Spleen (tissue), 11 donors: Measurements from ENCODE around the gene ORC2. TPM values are rescaled to one million over a fixed set of nuclear protein-coding genes. Genes with fewer than 3 reads are reported as not detected.
"Not testable (repeated sequence)": the region's sequence is repeated elsewhere in the genome, so short reads cannot be mapped to it uniquely, and the experiment has no call there.

Source experiments
- DNase-seq: peaks from one replicate; pipeline ENCODE4 v3.0.0-alpha.2; 2020
- H3K27ac ChIP-seq, 8 donors: fragments of 200-600 bp; sonication (generic) in 7 of 8; 1 replicate in 4 of 8; 2 replicates in 4 of 8; pipeline versions ENCODE4 v1.5.0 to v1.8.0; 2016 to 2021; ENCODE audit warnings: inconsistent platforms in 4 of 8, mild to moderate bottlenecking in 4 of 8, moderate library complexity in 1 of 8
- H3K27me3 ChIP-seq, 7 donors: fragments of 200-600 bp; sonication (generic) in 6 of 7; replicated peaks in 1 of 7; 1 replicate in 4 of 7; 2 replicates in 3 of 7; pipeline versions ENCODE4 v1.5.0 to v1.8.0; 2016 to 2021; ENCODE audit warnings: inconsistent platforms in 3 of 7, mild to moderate bottlenecking in 1 of 7
- H3K36me3 ChIP-seq, 6 donors: fragments of 200-600 bp; sonication (generic) in 5 of 6; 1 replicate in 4 of 6; 2 replicates in 2 of 6; pipeline versions ENCODE4 v1.5.0 to v1.8.0; 2016 to 2021; ENCODE audit warnings: inconsistent platforms in 2 of 6
- H3K4me1 ChIP-seq, 6 donors: fragments of 200-600 bp; sonication (generic) in 5 of 6; 1 replicate in 3 of 6; 2 replicates in 3 of 6; pipeline versions ENCODE4 v1.5.0 to v1.8.0; 2016 to 2021; ENCODE audit warnings: inconsistent platforms in 3 of 6
- H3K4me3 ChIP-seq, 8 donors: fragments of 200-600 bp; sonication (generic) in 7 of 8; 1 replicate in 4 of 8; 2 replicates in 4 of 8; pipeline versions ENCODE4 v1.5.0 to v1.8.0; 2016 to 2021; ENCODE audit warnings: inconsistent platforms in 4 of 8, mild to moderate bottlenecking in 4 of 8, moderate library complexity in 2 of 8
- H3K9me3 ChIP-seq, 8 donors: fragments of 200-600 bp; sonication (generic) in 7 of 8; 1 replicate in 4 of 8; 2 replicates in 4 of 8; pipeline versions ENCODE4 v1.5.0 to v1.8.0; 2016 to 2021; ENCODE audit warnings: inconsistent platforms in 4 of 8
- CTCF ChIP-seq, 11 experiments: fragments of 200-600 bp in 7 of 11; fragments of 450-650 bp in 4 of 11; sonication (generic) in 4 of 11; IDR thresholded peaks in 8 of 11; conservative IDR thresholded peaks in 3 of 11; 1 replicate in 7 of 11; 2 replicates in 4 of 11; pipeline versions ENCODE4 v1.4.0 to v1.8.0; 2016 to 2021; ENCODE audit warnings: antibody characterized with exemption in 11 of 11, inconsistent platforms in 4 of 11, mild to moderate bottlenecking in 1 of 11
- POLR2A ChIP-seq, 3 donors: fragments of 450-650 bp; IDR thresholded peaks; one replicate each; pipeline ENCODE4 v1.5.1; 2017; ENCODE audit warnings: antibody characterized with exemption in 3 of 3, mild to moderate bottlenecking in 1 of 3
- POLR2AphosphoS5 ChIP-seq, 3 donors: sonication (generic); formaldehyde crosslinking; IDR thresholded peaks; one replicate each; pipeline ENCODE4 v1.5.1; 2017; ENCODE audit warnings: antibody characterized with exemption in 3 of 3
- WGBS, 5 donors: extraction: QIAGEN DNeasy Blood & Tissue Kit in 3 of 5; methylation state at CpG; one replicate each; pipeline versions ENCODE4 v1.1.5 to v1.1.7; 2013 to 2018; 5-methylcytosine and 5-hydroxymethylcytosine counted together
- intact Hi-C: fragments of 100-400 bp; cut with DNase I; formaldehyde crosslinking; loops from one replicate; pipeline ENCODE4 v1.15.0; 2023; ENCODE audit warnings: low total_unique reads
- polyA plus RNA-seq, 3 donors: library from polyadenylated mRNA; stranded (reverse); fragments of 200-250 nt; gene quantifications; one replicate each; pipeline ENCODE4 v1.2.1, GENCODE V29; 2013
- total RNA-seq, 7 donors: library from RNA; depleted of rRNA in 3 of 7; stranded (reverse); fragments of >200 nt in 3 of 7; fragmentation: NEBNext Ultra II Directional in 4 of 7; extraction: Animal tissue kit (Norgen Biotek cat#: 25700) in 4 of 7; gene quantifications; one replicate each; pipeline versions ENCODE4 v1.1.0 to v1.2.1, GENCODE V29; 2016 to 2021
- donor health status: healthy with polysubstance abuse.
- donor health status: DM: no; HTN: no; CAD: no; lungs with moderate emphysema.
- donor health status: DM: no; HTN: no; CAD: no.
- donor health status: Bipolar disorder and iron deficiency.
- donor health status: healthy.
- donor health status: DM: no; HTN: no; CAD: no.
- donor health status: DM: yes; HTN: yes; CAD: no.

ORC2 gene
- total and polyA plus RNA-seq, 10 donors = 6.9 to 39.1 (median 31.9) TPM

GRCh38 chr2:200888704-200889625, 74.5 kb downstream of the ORC2 start, which contains the start of the genes NIF3L1 and PPIL3:
Gene NIF3L1 (plus strand): TSS chr2:200889371. CDS start chr2:200891944, 2,573 bp downstream.
Gene PPIL3 (minus strand): TSS chr2:200889077. CDS start chr2:200887615, 1,462 bp downstream.
- Histone ChIP-seq H3K27me3 (no peaks in the 10 kb centered on the region), H3K4me3 (peak within 1 kb of the TSS; percentile 46 to 83 (median 66)), H3K27ac (peak within 1 kb of the TSS; percentile 90 to 98 (median 96)), H3K9me3 (no peaks in the 10 kb centered on the region), H3K4me1 (peaks cover 24 to 59% (median 34%) of the 10 kb centered on the region in 6 donors), H3K36me3 (peaks cover 0 to 52% (median 19%) of the 10 kb centered on the region in 6 donors)
- intact Hi-C loops = no loop called here
- WGBS, 5 donors = 0 to 1% (median 0%) methylated on average over 45 to 50 of the region's 50 CpGs
- peak in 3 of 11 experiments; percentile 9 to 18 (median 13) for TF ChIP-seq CTCF (IDR thresholded peaks at IDR 0.05 in 8 of 11, conservative IDR thresholded peaks at IDR 0.05 in 3 of 11)
- peak; percentile 94 to 97 (median 96) for TF ChIP-seq POLR2AphosphoS5 (IDR thresholded peaks at IDR 0.05)
- TF ChIP-seq POLR2A (IDR thresholded peaks at IDR 0.05) = peak in 1 of 3 donors; percentile 44
- peak; percentile 99 for DNase-seq

GRCh38 chr2:200881715-200882249, 81.7 kb downstream of the ORC2 start:
- H3K9me3 ChIP-seq, H3K27me3 ChIP-seq, H3K4me3 ChIP-seq, intact Hi-C loops, DNase-seq, H3K27ac ChIP-seq: not testable (repeated sequence)
- Histone ChIP-seq H3K4me1 (peaks cover 0 to 12% (median 6%) of the 10 kb centered on the region in 6 donors), H3K36me3 (peaks cover 6 to 100% (median 80%) of the 10 kb centered on the region in 6 donors)
- WGBS, 5 donors = 82 to 100% (median 88%) methylated on average over 2 of the region's 2 CpGs

- TF ChIP-seq POLR2A (IDR thresholded peaks at IDR 0.05) (no peak), CTCF (IDR thresholded peaks at IDR 0.05 in 8 of 11, conservative IDR thresholded peaks at IDR 0.05 in 3 of 11) (no peak), POLR2AphosphoS5 (IDR thresholded peaks at IDR 0.05) (no peak)
- Histone ChIP-seq H3K36me3 (peaks cover 3 to 100% (median 83%) of the 10 kb centered on the region in 6 donors), H3K4me1 (no peaks in the 10 kb centered on the region), H3K27me3 (no peaks in the 10 kb centered on the region), H3K4me3 (no peak overlapping the region), H3K27ac (no peak overlapping the region), H3K9me3 (no peaks in the 10 kb centered on the region)
- DNase-seq = no peak
- 91 to 100% (median 96%) methylated on average over 2 of the region's 2 CpGs for WGBS, 5 donors
- intact Hi-C loops = no loop called here
Measured at GRCh38 chr2:200878289-200878880, 85.1 kb downstream of the ORC2 start.

GRCh38 chr2:200877443-200877842, 86.0 kb downstream of the ORC2 start:
- no peak overlapping the region for H3K27ac ChIP-seq
- no peaks in the 10 kb centered on the region for H3K9me3 ChIP-seq
- no peak overlapping the region for H3K4me3 ChIP-seq
- no peak for DNase-seq
- peaks cover 3 to 100% (median 83%) of the 10 kb centered on the region in 6 donors for H3K36me3 ChIP-seq
- intact Hi-C loops = no loop called here
- no peaks in the 10 kb centered on the region for H3K4me1 ChIP-seq
- TF ChIP-seq POLR2AphosphoS5 (IDR thresholded peaks at IDR 0.05) (no peak), POLR2A (IDR thresholded peaks at IDR 0.05) (no peak), CTCF (IDR thresholded peaks at IDR 0.05 in 8 of 11, conservative IDR thresholded peaks at IDR 0.05 in 3 of 11) (no peak)
- H3K27me3 ChIP-seq = no peaks in the 10 kb centered on the region
